Ovary (tissue), 9 donors: ENCODE measurements around the gene PMEL. TPM values are rescaled to one million over a fixed set of nuclear protein-coding genes. Genes with fewer than 3 reads are reported as not detected.

Source experiments
- DNase-seq, 5 donors: peaks; one replicate each; pipeline ENCODE4 v3.0.0-alpha.2; 2019 to 2020
- H3K27ac ChIP-seq, 2 donors: fragments of 200-600 bp; one replicate each; pipeline versions ENCODE4 v1.5.1 to v1.8.0; 2019 to 2022
- H3K27me3 ChIP-seq: fragments of 200-600 bp; one replicate; pipeline ENCODE4 v1.8.0; 2022
- H3K36me3 ChIP-seq: fragments of 200-600 bp; sonication (generic); one replicate; pipeline ENCODE4 v1.5.1; 2019
- H3K4me1 ChIP-seq: one replicate; pipeline ENCODE4 v1.8.1; 2013; ENCODE audit warnings: mild to moderate bottlenecking, moderate library complexity; ENCODE audit not compliant: insufficient read depth
- H3K4me3 ChIP-seq: fragments of 200-600 bp; sonication (generic); one replicate; pipeline ENCODE4 v1.5.1; 2017
- H3K9me3 ChIP-seq, 2 donors: fragments of 200-600 bp in 1 of 2; sonication (generic) in 1 of 2; one replicate each; pipeline versions ENCODE4 v1.5.1 to v1.8.1; 2013 to 2019; ENCODE audit warnings: mild to moderate bottlenecking in 1 of 2, moderate library complexity in 1 of 2
- EP300 ChIP-seq: sonication (generic); formaldehyde crosslinking; IDR thresholded peaks from one replicate; pipeline ENCODE4 v1.6.1; 2017; ENCODE audit warnings: antibody characterized with exemption
- POLR2A ChIP-seq: fragments of 450-650 bp; IDR thresholded peaks from one replicate; pipeline ENCODE4 v1.6.1; 2017; ENCODE audit warnings: antibody characterized with exemption, mild to moderate bottlenecking, moderate library complexity
- WGBS, 3 donors: extraction: QIAGEN DNeasy Blood & Tissue Kit in 1 of 3; methylation state at CpG; one replicate each; pipeline versions ENCODE4 v1.1.5 to v1.1.7; 2013 to 2017; 5-methylcytosine and 5-hydroxymethylcytosine counted together
- intact Hi-C, 4 donors: fragments of 100-400 bp; cut with DNase I; formaldehyde crosslinking; loops; one replicate each; pipeline versions ENCODE4 v1.11.0 to v1.15.1; 2022 to 2023
- polyA plus RNA-seq, 2 donors: library from polyadenylated mRNA; stranded (reverse); fragments of 200-250 nt in 1 of 2; fragments of 350-450 nt in 1 of 2; fragmentation: Illumina TruSeq in 1 of 2; extraction: RNeasy Lipid Tissue Mini Kit (QIAGEN cat#74804) in 1 of 2; gene quantifications; one replicate each; pipeline ENCODE4 v1.2.3, GENCODE V29; 2013 to 2014
- total RNA-seq, 7 donors: library from RNA; depleted of rRNA in 2 of 7; stranded (reverse); fragments of >200 nt in 2 of 7; fragmentation: NEBNext Ultra II Directional in 3 of 7; extraction: Animal tissue kit (Norgen Biotek cat#: 25700) in 3 of 7; gene quantifications; one replicate each; pipeline versions ENCODE4 v1.1.0 to v1.2.4, GENCODE V29; 2016 to 2023
- TF ChIP-seq, protein P1 (sequence below), 3 donors: fragments of 450-650 bp in 2 of 3; fragments of 200-600 bp in 1 of 3; IDR thresholded peaks; one replicate each; pipeline versions ENCODE4 v1.5.1 to v1.8.0; 2016 to 2022; ENCODE audit warnings: antibody characterized with exemption in 3 of 3, mild to moderate bottlenecking in 1 of 3
- donor health status: DM: no; HTN: no; CAD: no; lungs with moderate emphysema.
- donor health status: DM: no; HTN: no; CAD: no.
- donor health status: Bipolar disorder and iron deficiency.
- donor health status: DM: yes; HTN: yes; CAD: no.
- donor health status: DM: no; HTN: no; CAD: no.
- donor health status: DM: yes; HTN: yes; CAD: no.

Gene PMEL
- total and polyA plus RNA-seq, 9 donors, result 2.0 to 11.5 (median 3.6) TPM

DNA sequence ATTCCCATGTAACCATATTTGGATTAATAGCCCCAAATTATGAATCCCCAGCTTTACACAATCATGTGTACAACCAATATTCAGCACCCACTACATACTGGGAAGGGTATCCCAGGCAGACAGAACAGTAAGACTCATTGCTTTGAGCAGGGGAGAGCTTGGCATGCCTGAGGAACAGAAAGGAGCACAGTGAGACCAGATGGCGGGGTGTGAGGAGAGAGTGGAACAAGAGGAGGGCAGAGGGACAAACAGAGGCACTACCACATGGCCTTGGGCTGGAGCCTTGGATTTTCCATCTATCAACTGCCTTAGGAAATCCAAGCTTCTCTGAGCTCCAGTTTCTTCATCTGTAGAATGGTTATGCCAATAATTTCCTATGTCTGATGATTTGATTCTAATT, 31.1 kb downstream of the PMEL start:
- Histone ChIP-seq H3K36me3 (no peaks in the 10 kb centered on the region), H3K27ac (no peak overlapping the region), H3K4me3 (no peak overlapping the region), H3K27me3 (no peaks in the 10 kb centered on the region), H3K9me3 (no peaks in the 10 kb centered on the region), H3K4me1 (peaks cover 14% of the 10 kb centered on the region)
- intact Hi-C loops, result loop anchor here in 3 of 4 donors (5.0 kb wide), 4 partner anchors 38 to 197 kb away; partner anchors contain the start of genes GDF11 (in 1 of the 3) and RAB5B (in 1 of the 3)
- TF ChIP-seq POLR2A, result no peak
- no peak for DNase-seq
- 95 to 100% (median 96%) methylated on average over 1 of the region's 1 CpG for WGBS, 3 donors

DNA sequence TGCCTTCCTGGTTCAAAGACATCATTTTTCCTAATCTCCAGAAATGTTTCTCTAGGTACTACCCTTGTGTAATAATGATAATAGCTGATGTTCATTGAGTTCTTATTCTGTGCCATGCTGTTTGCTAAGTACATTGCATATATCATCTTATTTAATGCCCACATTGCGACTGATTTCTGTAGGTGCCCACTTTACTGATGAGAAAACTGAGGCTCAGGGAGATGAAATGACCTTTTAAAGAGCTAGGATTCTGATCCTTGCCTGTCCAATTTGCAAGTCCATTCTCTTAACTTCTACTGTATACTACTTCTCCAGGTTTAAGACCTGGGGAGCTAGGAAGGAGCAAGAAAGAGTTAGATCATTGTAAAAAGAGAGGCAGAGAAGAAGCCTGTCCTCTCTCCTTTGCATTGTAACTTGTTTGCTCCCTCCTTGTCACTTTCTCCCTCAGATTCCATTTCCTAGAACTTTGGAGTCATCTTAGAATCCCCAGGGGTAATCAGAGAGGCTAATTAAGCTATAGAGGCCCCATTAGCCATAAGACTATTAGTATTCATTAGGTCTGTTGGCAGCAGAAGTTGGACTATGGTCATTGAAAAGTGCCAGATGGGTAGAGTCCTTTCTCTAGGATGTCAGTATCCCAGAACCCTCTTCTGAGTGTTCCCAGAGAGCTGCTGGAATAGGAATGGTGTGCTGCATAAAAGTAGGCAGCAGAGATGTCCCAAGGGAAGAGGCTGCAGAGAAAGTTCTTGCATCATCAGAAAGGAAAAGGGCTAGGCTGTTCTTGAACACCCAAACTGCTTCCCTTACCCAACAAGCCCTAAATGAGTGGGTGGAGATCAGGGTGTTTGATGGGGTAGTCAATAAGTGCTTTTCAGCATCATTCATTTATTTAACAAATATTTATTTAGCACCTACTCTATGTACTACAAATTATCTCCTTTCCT, 31.8 kb downstream of the PMEL start:
- peaks cover 14% of the 10 kb centered on the region for H3K4me1 ChIP-seq
- intact Hi-C loops, result loop anchor here in 3 of 4 donors (5.0 kb wide), 4 partner anchors 38 to 197 kb away; partner anchors contain the start of genes GDF11 (in 1 of the 3) and RAB5B (in 1 of the 3)

DNA sequence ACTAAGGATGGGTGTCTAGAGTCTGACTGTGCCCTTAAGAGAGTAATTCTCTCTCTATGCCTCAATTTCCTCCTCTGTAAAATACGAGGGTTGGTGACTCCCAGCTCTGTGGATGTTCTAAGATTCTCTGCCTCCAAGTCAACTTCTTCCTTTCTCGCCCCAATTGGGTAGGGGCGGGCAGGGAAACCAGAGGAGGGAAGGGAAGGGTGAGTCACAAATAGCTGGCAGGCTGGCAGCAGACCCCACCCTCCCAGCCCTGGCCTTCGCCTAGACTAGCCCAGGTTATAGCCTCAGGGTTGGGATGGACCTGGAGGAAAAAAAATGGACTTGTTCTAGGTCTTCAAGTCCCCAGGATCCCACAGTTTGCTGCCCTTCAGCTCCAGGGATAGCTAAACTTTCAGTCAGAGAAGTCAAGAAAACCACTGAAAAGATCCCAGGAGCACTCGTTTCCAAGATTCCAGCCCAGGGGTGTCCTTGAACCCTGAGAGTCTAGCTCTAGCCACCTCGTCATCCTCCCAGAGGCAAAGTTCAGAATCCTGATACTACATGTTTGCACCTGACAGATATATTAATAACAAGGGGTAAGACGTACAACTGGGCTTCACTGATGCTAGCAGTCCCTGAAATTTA, 32.6 kb downstream of the PMEL start:
- TF ChIP-seq, protein P1, sequence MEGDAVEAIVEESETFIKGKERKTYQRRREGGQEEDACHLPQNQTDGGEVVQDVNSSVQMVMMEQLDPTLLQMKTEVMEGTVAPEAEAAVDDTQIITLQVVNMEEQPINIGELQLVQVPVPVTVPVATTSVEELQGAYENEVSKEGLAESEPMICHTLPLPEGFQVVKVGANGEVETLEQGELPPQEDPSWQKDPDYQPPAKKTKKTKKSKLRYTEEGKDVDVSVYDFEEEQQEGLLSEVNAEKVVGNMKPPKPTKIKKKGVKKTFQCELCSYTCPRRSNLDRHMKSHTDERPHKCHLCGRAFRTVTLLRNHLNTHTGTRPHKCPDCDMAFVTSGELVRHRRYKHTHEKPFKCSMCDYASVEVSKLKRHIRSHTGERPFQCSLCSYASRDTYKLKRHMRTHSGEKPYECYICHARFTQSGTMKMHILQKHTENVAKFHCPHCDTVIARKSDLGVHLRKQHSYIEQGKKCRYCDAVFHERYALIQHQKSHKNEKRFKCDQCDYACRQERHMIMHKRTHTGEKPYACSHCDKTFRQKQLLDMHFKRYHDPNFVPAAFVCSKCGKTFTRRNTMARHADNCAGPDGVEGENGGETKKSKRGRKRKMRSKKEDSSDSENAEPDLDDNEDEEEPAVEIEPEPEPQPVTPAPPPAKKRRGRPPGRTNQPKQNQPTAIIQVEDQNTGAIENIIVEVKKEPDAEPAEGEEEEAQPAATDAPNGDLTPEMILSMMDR (IDR thresholded peaks at IDR 0.05), result no peak
- H3K36me3 ChIP-seq, result no peaks in the 10 kb centered on the region
- peaks cover 15% of the 10 kb centered on the region for H3K4me1 ChIP-seq
- intact Hi-C loops, result loop anchor here in 3 of 4 donors (5.0 kb wide), 4 partner anchors 39 to 196 kb away; partner anchors contain the start of genes GDF11 (in 1 of the 3) and RAB5B (in 1 of the 3)
- H3K9me3 ChIP-seq, result no peaks in the 10 kb centered on the region
- DNase-seq, result no peak
- H3K4me3 ChIP-seq, result no peak overlapping the region
- no peak overlapping the region for H3K27ac ChIP-seq
- H3K27me3 ChIP-seq, result no peaks in the 10 kb centered on the region
- WGBS, 3 donors, result 67 to 79% (median 77%) methylated on average over 7 of the region's 7 CpGs

More for the DNA sequence above, 31.8 kb downstream of the PMEL start:
- TF ChIP-seq EP300, result no peak
- TF ChIP-seq POLR2A, result no peak
- TF ChIP-seq, protein P1 (IDR thresholded peaks at IDR 0.05), result no peak
- 96 to 100% (median 99%) methylated on average over 1 of the region's 1 CpG for WGBS, 3 donors
- H3K27me3 ChIP-seq, result no peaks in the 10 kb centered on the region
- no peak for DNase-seq
- no peak overlapping the region for H3K27ac ChIP-seq
- H3K9me3 ChIP-seq, result no peaks in the 10 kb centered on the region
- H3K36me3 ChIP-seq, result no peaks in the 10 kb centered on the region
- no peak overlapping the region for H3K4me3 ChIP-seq

DNA sequence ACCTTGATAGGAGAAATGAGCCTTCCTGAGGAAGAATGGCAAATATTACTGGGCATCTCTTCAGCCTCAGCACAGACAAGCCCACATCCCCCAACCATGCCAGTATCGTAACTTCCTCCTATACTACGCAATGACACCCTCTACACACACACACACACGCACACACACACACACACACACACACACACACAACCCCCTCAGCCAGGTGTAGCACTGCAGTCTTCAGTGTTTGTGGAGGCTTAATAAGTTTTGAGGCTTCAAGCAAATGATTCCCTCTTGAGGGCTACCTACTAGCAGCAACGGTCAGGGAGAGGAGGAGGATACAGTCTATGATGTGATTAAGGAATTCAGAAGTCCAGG, 33.3 kb downstream of the PMEL start:
- DNase-seq, result no peak
- Histone ChIP-seq H3K4me3 (peak overlapping the region; percentile 83), H3K4me1 (peaks cover 17% of the 10 kb centered on the region), H3K9me3 (no peaks in the 10 kb centered on the region), H3K36me3 (no peaks in the 10 kb centered on the region), H3K27me3 (no peaks in the 10 kb centered on the region), H3K27ac (no peak overlapping the region)
- TF ChIP-seq, protein P1 (IDR thresholded peaks at IDR 0.05), result no peak
- no peak for TF ChIP-seq POLR2A
- intact Hi-C loops, result loop anchor here in 3 of 4 donors (5.0 kb wide), 4 partner anchors 40 to 195 kb away; partner anchors contain the start of genes GDF11 (in 1 of the 3) and RAB5B (in 1 of the 3)
- 6 to 10% (median 7%) methylated on average over 4 of the region's 4 CpGs for WGBS, 3 donors
